Subcutaneous adipose tissue (tissue), 4 donors: ENCODE measurements around the gene TJP1. TPM values are rescaled to one million over a fixed set of nuclear protein-coding genes. Genes with fewer than 3 reads are reported as not detected.

ENCODE experiments used
- CTCF ChIP-seq: fragments of 450-650 bp; IDR thresholded peaks from one replicate; pipeline ENCODE4 v1.5.1; 2016; ENCODE audit warnings: low read depth, mild to moderate bottlenecking, control low read depth, antibody characterized with exemption, moderate library complexity
- total RNA-seq, 4 donors: library from RNA; depleted of rRNA; stranded (reverse); fragments of >200 nt; gene quantifications; one replicate each; pipeline ENCODE4 v1.1.0, GENCODE V29; 2016

Gene TJP1
- total RNA-seq, 4 donors from 2014 or later = 59.2 to 138 (median 121) TPM

GRCh38 chr15:29811691-29812383, 10.4 kb downstream of the TJP1 start:
- TF ChIP-seq CTCF = no peak

GRCh38 chr15:29805708-29806104, 16.6 kb downstream of the TJP1 start:
- no peak for TF ChIP-seq CTCF

GRCh38 chr15:29805043-29805707, 17.1 kb downstream of the TJP1 start:
- TF ChIP-seq CTCF = no peak

- TF ChIP-seq CTCF = no peak
These were observed 19.9 kb downstream of the TJP1 start for GRCh38 chr15:29802411-29802810.

- TF ChIP-seq CTCF = no peak
These were observed 21.5 kb downstream of the TJP1 start for GRCh38 chr15:29800491-29801366.

GRCh38 chr15:29799859-29800258, 22.4 kb downstream of the TJP1 start:
- TF ChIP-seq CTCF = no peak

- no peak for TF ChIP-seq CTCF
These were observed 26.7 kb downstream of the TJP1 start for GRCh38 chr15:29795610-29796009.
